HG03571 (cell line): ENCODE data around the gene ADTRP.
"Not testable (repeated sequence)": the region's sequence is repeated elsewhere in the genome, so short reads cannot be mapped to it uniquely, and the experiment has no call there.

Experiments
- ATAC-seq: cut with Tn5 transposase; IDR thresholded peaks from one replicate; pipeline ENCODE4 v1.9.1; 2021; ENCODE audit not compliant: unreplicated experiment

ADTRP gene

GRCh38 chr6:11702089-11702488 lies 76.5 kb downstream of the ADTRP start:
- no peak for ATAC-seq

DNA sequence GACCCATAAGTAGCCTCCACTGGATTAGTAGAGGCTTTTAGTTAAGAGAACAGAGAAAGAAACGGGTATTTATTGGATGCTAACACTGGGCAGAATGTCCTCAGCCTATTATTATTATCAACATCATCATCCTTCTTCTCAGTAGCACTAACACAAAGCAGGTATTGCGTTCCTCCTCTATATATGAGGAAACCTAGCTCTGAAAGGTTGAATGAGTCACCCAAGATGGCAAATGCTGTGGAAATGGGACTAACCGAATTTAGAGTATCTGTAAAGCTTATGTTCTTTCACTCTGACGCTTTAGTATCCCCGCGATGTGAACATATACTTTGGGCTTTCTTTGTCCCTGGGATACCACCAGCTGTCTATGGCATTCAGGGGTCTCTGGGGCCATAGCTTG lies 77.0 kb downstream of the ADTRP start:
- ATAC-seq = no peak

DNA sequence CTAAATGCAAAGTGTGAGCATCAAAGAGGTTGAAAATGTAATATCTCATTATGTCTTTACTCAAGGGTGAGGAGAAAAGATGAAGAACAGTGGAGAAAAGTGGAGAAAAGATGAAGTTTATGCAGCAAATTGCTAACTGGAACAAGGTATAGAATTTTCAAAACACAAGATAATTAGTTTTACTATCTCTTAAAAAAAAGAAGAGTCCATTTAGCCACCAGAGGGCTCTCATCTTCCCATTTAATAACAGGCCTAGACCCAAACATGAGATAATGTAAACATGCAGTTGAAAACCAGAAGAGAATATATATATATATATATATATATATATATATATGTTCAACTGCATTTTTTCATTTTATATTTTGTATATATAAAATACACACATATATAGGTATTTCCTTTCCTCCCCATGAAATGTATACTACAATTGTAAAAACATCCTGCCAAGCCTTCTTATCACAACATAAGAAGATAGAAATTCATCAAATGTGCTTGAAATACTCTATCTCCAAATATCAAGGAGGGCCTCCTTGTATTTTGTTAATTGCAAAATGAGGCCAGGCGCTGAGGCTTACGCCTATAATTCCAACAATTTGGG lies 78.4 kb downstream of the ADTRP start:
- no peak for ATAC-seq

DNA sequence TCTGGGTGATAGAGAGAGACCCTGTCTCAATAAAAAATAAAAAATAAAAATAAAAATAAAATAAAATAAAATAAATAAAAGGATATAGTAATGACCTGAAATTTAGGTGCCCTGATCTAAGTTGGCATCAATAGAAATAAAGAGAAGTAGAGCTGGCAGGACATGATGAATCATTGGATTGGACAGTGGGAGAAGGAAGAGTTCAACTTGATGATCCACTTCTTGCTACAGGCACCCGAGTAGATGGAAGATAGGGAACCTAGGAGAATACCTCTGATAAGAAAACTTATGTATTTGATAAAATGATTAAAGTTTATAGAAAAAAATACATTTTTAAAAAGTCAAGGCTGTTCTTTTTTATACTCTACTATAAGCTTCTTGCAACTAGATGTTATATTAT lies 79.0 kb downstream of the ADTRP start:
- ATAC-seq = no peak

GRCh38 chr6:11692451-11693376 lies 85.9 kb downstream of the ADTRP start:
- ATAC-seq = no peak

- no peak for ATAC-seq
These were observed 88.8 kb downstream of the ADTRP start for GRCh38 chr6:11689847-11690246.

DNA sequence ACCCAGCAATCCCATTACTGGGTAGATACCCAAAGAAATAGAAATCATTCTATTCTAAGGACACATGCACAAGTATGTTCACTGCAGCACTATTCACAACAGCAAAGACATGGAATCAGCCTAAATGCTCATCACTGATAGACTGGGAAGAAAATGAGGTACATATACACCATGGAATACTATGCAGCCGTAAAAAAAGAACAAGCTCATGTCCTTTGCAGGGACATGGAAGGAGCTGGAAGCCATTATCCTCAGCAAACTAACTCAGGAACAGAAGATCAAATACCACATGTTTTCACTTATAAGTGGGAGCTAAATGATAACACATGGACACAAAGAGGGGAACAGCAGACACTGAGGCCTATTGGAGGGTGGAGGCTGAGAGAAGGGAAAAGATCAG lies 89.2 kb downstream of the ADTRP start:
- not testable (repeated sequence) for ATAC-seq

GRCh38 chr6:11688425-11688709 lies 90.2 kb downstream of the ADTRP start:
- no peak for ATAC-seq

DNA sequence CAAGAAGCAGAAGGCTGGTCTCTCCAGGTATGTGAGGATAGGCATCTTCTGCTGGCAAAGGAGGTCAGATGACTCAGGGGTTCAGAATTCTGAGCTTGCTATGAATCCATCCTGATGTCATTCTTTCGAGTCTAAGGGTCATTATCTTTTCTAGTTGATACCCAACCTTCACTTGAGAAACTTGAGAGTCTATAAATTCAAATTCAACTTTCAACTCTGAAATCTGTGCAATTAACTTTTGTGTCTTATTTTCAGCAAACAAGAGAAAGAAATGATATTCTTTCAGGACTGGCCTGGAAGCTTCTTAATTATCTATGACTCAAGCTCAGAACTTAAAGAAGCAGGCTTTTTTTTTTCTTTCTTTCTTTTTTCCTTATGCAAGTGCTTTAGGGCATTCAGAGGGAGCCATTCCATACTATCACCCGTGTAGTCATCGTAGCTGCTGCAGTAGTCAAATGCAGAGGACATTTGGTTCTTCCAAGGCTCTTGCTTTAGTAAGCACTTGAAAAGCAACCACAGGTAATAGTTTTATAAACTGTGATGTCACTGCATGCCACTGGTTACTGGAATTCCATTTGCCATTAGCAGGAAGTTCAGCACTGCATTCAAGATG lies 93.0 kb downstream of the ADTRP start:
- no peak for ATAC-seq

DNA sequence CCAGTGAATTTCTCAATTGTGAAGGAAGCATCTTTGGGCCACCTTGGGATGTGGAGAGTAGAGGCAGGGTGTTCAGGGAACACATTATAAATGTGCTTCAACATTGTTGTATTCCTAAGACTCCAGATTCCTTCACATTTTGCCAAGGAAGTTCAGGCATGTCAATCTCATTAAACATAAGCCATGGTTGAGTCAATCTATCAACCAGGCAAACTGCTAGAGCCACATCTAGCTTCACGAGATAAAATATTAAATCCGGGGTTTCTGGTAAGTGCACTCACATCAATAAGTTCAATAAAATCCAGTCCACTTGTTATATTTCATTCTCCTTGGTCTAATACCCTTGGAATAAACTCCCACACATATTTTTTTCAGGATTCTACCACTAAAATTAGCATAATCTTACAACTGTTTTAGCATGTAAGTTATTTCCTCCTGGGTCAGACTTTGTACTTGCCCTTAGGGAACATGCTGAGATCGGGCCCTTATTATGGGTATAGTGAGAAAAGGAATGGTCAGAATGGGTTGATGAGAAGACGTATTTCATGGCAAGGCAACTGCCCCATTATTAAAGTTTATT lies 93.6 kb downstream of the ADTRP start:
- ATAC-seq = no peak

DNA sequence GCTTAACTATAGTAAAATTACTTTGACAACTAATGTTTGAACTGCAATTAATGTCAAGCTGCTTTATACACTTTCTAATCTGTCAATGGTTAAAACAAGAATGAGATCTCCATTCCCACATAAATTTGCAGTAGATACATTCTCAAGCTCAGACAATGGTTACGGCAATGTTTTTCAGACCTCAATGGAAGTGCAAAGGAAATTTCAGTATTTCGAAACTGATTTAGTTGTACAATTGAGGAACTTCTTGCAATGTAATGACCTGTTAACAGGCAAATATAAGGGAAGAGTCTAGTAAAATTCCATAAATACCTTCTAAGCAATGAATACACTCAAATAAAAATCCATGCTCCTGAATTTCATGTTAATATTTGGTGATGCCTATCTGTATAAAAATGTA lies 94.7 kb downstream of the ADTRP start:
- no peak for ATAC-seq

GRCh38 chr6:11682561-11682975 lies 96.0 kb downstream of the ADTRP start:
- ATAC-seq = no peak

- ATAC-seq = no peak
These were observed 96.8 kb downstream of the ADTRP start for GRCh38 chr6:11681770-11682169.

DNA sequence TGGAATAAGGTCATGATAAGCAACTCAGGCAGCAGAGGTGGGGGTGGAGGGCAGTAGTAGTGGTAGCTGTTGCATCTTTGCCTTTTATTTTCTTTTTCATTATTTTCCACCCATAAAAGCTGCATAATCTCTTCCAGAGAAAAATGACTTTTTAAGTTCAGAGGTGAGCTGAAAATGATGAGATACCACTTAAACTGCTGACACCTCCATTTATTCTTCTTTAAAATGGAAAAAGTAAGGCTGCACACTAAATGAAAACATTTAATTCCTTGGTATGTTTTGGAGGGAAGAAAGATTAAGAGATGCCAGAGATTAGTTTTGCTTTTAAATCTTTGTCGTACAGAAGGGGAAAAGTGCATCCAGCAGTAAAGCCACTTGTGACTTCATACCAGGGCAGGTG lies 97.2 kb downstream of the ADTRP start:
- ATAC-seq = no peak

DNA sequence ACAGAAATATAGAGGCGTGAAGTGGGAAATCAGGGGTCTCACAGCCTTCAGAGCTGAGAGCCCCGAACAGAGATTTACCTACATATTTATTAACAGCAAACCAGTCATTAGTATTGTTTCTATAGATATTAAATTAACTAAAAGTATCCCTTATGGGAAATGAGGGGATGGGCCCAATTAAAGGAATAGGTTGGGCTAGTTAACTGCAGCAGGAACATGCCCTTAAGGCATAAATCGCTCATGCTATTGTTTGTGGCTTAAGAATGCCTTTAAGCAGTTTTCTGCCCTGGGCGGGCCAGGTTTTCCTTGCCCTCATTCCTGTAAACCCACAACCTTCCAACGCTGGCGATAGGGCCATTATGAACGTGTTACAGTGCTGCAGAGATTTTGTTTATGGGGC lies 98.1 kb downstream of the ADTRP start:
- not testable (repeated sequence) for ATAC-seq

GRCh38 chr6:11679099-11679498 lies 99.5 kb downstream of the ADTRP start:
- ATAC-seq = no peak

GRCh38 chr6:11675601-11676000 lies 103.0 kb downstream of the ADTRP start:
- ATAC-seq = no peak

DNA sequence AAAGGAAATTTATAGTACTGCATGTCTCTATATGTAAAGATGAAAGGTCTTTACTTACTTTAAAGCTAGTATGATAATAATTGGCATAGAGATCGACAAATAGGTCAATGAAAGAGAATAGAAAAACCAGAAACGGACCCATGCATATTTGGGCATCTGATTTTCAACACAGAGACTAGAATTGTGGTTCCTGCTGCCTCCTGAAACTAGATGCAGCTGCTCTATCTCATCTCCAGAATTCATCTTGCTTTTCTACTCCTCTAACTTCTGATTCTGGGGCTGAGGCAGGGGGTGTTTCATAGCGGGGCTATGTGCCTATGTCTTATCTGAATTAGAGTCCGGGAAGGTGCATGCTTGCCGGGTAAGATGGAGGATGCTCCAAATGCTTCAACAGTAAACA lies 105.9 kb downstream of the ADTRP start:
- no peak for ATAC-seq

GRCh38 chr6:11672256-11672655 lies 106.3 kb downstream of the ADTRP start:
- no peak for ATAC-seq

- no peak for ATAC-seq
These were observed 108.9 kb downstream of the ADTRP start for GRCh38 chr6:11669696-11670095.

- no peak for ATAC-seq
These were observed 110.1 kb downstream of the ADTRP start for GRCh38 chr6:11668455-11668854.

GRCh38 chr6:11667876-11668275 lies 110.7 kb downstream of the ADTRP start:
- ATAC-seq = no peak
